DMS114 treated with DMSO at 0.1 percent for 48 hours (cell line): ENCODE measurements around the gene DMD.
"Not testable (repeated sequence)": the region's sequence is repeated elsewhere in the genome, so short reads cannot be mapped to it uniquely, and the experiment has no call there.

Source experiments
- DNase-seq: peaks from one replicate; lab custom pipeline; 2025; ENCODE audit not compliant: unreplicated experiment; lab: John Stamatoyannopoulos, UW

Gene DMD

DNA sequence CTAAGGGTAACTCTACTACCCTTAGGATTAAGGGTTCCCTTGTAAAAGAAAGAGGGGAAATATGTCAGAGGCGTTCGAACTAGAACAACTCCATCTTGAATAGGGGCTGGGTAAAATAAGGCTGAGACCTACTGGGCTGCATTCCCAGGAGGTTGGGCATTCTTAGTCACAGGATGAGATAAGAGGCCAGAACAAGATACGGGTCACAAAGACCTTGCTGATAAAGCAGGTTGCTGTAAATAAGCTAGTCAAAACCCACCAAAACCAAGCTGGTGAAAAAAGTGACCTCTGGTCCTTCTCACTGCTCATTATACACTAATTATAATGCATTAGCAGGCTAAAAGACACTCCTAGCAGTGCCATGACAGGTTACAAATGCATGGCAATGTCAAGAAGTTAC, 922.0 kb downstream of the DMD start:
- no peak for DNase-seq

DNA sequence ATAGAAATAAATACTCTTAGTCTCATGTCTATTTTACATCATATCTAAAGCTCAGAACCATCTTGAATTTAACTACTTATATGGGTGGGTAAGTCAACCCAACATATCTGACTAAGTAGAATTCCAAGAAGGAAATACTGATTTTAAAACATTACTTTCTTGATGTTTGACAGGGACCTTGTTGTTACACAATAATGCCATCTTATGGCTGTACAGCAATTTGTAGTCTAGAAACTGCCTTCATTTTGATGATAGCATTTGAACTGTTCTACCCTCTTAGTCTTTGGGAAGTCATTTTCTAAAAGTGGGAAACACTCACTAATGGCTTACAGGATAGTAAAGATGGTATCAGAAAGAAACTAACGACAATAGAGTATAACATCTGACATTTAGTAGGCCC, 929.5 kb downstream of the DMD start:
- no peak for DNase-seq

DNA sequence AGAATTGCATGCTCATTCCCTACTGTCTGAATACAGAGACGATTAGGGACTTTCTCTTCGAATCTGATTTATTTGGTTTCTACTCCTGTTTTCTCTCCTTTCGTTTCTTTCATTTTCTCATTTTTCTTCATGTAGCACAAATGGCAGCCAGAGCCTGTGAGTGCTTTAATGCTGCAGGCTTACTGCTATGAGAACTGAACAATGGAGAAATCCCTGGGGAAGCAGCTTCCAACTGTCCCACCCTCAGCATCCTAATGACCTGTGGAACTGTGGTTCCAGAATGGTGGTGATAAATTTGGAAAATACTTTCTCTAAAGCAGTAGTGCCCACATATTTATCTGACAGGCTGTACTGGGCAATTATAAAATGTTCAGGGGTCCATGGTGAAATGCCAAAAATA, 930.4 kb downstream of the DMD start:
- no peak for DNase-seq

DNA sequence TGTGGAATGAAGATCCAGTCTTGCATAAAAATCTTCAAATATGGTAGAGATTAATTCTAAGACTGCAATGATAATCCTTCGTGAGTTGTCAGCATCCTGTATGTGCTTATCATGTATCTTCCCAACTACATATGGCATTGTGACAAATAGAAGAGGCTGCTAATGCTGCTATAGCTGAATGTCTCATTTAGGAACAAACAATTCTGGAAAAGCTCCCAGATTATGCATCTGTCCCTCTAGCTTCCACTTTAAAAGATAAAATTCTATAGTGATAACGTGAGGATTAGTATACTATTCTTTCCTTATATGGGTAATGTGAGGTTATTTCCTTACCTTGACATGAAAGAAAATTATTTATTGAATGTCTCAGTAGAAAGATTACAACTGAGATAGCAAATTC, 930.9 kb downstream of the DMD start:
- DNase-seq, result no peak

DNA sequence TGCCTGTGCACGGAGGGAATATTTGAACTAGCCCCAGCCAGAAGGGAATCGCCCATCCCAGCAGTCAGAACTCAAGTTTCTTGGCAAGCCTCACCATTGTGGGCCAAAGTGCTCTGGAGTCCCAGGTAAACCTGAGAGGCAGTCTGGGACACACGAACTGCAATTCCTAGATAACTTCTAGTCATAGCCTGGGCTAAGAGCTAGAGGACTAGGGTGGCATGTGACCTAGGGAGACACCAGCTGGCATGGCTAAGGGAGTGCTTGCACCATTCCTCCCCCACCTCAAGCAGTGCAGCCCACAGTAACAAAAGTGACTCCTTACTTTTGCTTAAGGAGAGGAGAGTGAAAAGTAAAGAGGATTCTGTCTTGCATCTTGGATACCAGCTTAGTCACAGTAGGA, 935.2 kb downstream of the DMD start:
- no peak for DNase-seq

DNA sequence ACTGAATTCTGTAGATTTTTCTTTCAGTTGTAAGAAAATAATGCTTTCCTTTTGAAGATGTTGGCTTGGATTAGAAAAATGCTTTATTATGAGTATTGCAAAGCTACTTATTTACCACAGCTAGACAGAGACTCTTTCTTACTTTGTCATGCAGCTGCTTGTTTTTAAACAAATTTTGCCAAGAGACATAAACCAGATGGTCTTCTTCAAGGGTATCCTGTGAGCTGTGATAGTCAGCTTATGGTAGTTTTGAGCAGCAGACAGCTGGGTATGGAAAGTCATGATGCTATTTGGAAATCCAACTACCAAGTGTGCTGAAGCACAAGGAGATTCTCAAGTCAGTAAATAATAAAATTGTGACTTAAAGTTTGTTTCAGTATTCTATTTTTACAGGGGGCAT, 941.5 kb downstream of the DMD start:
- no peak for DNase-seq

DNA sequence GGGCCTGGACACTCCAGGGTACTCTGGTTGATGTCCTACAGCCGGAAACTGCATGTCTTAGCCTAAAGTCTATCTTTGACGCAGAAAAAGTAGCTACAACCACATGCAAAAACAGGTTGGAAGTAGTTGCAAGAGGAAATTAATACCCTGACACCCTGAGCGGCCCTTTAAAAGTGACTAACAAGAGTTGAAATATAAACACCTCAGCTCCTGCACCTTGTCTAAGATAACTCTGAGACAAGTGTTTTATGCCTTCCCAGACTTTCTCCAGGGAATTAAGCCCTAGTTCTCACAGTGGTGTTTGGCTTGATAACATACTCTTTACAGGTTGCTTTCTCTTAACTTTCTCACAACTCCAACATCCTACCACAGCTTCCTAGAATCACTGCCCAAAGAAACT, 943.1 kb downstream of the DMD start:
- DNase-seq, result no peak

DNA sequence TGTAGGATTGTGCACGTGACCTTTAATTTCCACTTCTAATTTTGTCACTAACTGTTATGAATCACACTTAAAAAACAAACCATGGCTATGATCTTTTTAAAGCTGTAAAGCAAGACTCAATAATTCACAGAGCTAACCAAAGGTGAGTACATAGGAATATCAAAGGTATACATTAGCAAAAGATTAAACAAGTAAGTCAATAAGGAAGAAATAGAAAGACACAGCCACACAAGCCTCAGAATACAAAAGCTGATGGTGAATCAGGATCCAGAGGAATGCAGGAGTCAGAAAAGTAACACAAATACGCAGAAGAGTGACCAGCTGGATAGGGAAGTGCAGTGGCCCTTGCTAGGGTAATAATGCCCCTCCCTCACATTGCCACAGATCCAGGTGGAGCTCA, 943.6 kb downstream of the DMD start:
- DNase-seq, result no peak

DNA sequence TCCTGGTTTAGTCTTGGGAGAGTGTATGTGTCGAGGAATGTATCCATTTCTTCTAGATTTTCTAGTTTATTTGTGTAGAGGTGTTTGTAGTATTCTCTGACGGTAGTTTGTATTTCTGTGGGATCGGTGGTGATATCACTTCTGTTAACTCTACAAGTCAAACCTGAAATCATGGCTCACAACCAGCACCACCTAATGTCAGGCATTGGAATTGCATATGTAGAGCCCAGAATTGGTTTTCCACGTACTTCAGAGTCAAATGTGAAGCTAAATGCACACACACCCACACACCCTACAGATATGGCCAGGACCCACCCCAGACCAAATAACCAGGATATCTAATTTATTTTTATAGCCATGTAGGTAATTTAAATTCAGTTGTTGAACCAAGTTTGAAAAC, 964.7 kb downstream of the DMD start:
- not testable (repeated sequence) for DNase-seq

DNA sequence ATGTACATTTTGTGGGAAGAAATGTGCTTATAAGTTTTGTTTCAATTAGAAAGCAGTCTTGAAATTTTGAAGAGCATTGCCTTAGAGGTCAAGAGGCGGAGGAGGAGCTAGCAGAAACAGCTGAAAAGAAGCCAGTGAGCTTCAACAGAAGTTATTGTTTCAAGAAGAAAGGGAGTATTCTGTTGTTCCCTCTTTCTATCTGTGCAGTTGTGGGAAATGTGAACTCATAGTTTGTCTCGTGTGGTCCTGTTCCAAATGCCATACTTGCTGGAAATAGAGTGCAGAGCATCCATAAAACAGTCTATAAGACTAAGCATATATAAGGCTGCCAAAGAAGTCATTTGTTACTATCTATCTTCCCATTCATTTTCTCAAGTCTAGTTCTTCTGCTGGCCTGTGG, 1015.7 kb downstream of the DMD start:
- no peak for DNase-seq

DNA sequence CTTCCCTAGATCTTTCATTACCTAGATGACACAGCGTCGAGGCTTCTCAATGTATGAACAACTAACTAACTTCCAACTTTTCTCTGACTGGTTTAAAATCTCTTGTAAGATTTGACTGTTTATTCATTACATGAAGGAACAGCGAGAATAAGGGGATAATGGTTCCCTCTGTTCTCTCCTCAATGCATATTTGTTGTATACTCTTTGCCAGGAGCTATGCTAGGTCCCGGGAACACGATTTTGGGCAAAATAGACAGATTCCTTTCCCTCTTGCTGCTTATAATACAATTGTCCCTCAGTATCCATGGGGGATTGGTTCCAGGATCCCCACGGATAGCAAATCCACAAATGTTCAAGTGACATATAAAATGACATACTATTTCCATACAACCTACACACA, 1020.0 kb downstream of the DMD start:
- DNase-seq, result no peak

DNA sequence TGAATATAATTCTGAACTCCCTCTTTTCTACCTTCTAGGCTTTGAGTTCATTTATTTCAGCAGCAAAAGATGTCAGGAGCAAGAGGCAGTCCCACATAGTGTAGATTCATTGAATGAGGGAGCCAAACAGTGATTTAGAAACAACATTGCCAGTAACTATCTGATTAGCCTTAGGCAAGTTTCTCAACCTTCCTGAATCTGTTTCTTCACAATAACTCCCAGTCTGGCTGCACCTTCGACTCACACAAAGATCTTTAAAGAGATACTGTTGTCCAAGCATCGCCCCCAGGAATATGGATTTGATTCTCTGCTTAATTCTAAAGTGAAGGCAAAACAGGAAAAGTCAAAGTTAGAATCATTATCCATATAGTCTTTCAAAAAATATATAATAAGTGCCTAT, 1026.2 kb downstream of the DMD start:
- no peak for DNase-seq

DNA sequence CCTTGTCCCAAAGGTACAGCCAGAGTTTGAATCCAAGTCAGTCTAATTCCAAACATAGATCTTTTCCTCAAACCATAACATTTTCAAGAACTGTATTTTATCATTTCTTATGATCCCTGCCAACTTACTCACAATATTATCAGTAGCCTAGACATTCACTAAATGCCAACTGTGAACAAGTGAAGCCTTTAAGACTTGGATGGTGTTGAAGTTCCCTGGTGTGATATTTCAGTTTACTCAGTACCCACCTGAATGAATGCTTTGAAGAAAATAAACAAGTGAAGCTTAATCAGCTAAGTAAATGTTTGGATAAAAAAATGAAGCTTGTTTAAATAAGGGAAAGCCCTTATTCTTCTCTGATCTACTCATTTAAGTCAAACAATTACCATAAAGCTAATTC, 1028.3 kb downstream of the DMD start:
- DNase-seq, result no peak

DNA sequence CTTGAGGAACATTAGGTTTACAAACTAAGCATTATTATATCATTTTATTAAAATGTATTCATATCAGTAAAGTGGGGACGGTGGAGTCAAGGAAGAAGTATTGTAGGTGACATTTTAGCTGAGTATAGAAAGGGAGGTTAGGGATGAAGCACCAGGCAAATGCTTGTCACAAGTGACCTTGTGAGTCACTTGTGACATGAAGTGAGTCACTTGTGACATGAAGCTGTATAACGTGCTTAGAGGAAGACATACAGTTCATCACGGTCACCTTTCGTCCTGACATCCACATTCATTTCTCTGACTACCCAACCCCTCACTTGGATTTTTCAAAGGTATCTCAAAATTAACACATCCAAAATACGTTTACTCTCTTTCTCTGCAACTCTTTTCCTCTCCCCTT, 1034.8 kb downstream of the DMD start:
- DNase-seq, result no peak

DNA sequence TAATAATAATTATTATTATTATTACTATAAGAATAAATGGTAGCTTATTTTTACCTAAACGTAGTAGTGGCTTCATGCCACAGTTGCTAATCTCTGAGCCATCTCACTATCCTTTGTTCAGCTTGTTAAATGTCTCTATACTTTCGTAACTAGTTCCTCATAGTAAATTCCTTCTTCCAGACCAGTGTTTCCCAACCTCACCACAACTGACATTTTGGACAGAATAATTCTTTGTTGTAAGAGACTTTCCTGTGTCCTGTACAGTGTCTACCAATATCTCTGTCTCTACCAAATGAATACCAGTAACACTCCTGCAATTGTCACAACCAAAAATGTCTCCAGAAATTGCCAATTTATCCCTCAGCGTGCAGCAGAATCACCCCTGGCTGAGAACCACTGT, 1040.9 kb downstream of the DMD start:
- no peak for DNase-seq

DNA sequence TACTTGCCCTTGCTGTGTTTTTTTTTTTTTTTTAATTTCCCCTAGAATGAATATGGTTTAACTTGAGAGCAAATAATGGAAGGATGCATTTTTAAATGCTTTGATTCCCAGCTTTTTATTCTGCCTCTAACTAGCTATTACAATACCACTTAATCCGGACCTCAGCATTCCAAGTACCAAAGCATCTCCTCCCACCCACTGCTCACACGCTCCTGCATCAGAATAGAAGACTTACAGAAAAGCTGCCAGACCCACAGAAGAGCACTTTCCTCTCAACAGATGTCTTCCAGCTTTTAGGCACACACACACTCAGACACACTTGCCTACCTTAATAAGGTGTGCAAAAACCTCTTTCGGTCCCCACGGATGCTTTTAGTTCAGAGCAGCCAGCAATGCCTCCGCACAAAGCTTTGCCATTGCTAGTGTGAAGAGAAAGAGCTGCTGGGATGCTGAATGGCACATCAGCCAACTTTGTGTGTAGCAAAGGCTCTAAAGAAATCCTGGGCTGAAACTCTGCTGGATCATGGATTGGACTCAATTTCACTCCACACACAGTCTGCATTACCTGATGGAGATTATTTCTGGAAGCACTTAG, 1056.2 kb downstream of the DMD start:
- no peak for DNase-seq

DNA sequence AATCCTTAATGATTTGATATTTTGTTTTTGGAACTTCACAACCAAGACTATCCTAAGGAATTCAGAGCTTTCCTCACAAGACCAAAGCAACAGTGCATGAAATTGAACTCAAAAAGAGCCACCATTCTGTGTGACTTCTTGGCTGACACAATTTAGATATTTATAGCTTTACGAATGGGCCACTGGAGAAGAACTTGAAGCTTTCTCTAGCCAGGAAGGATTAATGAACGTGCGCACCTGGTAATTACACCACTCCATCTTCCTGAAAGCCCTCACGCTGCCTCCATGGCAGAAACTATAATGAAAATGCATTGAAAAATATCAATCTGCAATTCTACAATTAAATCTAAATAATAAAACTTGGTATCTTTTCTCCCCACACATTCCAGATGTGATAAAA, 1057.8 kb downstream of the DMD start:
- no peak for DNase-seq

DNA sequence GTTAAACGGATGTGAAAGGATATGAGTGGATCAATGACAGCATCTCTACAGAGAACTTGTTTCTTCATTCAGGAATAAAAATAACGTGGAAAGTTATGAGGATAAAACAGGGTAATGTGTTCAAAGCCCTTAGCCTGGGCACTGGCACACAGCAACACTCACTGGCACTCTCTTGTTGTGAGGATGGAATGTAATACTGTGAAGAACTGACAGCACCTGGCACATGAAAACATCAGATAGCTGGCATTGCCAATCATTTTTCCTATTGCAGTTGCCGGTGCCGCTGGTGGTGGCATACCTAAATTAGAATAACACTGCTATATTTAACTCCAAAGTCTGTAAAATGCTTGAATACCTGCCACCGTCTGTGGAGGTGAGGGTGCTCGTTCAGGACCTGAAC, 1061.2 kb downstream of the DMD start:
- no peak for DNase-seq

DNA sequence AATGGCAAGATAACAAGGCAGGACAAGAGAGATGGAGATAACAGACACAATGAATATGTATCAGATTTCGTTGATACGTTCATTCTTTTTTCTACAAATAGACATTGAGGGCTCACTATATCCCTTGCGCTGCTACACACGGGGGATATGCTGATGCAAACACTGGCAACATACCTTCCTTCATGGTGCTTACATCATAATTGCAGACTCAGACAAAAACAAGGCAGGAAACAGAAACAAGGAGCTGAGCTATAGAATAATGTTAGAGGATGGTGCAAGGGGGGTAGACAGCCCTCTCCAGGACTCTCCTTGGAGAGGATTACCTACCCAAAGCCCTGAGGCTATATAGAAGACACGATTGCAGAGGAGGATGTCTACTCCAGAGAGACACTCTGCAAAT, 1069.5 kb downstream of the DMD start:
- no peak for DNase-seq

DNA sequence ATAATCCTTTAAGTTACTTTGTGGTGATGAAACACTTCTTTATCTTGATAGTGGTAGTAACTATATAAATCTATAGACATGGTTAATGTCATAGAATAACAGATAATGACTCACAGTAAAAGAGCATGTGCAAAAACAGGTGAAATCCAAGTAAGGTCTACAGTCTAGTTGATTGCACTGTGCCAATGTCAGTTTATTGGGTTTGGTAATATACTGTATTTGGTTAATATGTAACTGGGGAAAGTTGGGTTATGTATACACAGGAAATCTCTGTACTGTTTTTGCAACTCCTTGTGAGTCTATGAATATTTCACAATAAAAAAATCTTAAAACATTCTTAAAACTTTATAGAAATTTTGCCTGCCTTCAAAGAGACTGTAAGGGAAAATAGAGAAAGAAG, 1071.9 kb downstream of the DMD start:
- no peak for DNase-seq

DNA sequence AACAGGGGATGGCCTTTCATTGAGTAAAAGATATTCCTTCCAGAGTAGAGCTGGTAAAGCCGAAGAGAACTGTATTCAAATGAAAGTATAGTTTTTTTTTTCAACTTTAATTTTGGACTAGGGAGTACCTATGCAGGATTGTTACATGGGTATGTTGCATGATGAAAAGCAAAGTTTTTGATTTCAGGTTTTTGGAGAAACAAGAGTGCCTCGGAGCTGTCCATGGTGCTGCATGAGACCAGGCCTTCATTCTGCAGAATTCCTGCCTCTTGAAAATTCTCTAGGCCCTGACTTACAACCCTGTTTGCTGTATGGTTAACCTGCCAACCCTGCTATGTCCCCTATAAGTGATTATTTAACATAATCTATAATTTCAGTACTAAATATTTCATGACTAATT, 1073.8 kb downstream of the DMD start:
- DNase-seq, result no peak

DNA sequence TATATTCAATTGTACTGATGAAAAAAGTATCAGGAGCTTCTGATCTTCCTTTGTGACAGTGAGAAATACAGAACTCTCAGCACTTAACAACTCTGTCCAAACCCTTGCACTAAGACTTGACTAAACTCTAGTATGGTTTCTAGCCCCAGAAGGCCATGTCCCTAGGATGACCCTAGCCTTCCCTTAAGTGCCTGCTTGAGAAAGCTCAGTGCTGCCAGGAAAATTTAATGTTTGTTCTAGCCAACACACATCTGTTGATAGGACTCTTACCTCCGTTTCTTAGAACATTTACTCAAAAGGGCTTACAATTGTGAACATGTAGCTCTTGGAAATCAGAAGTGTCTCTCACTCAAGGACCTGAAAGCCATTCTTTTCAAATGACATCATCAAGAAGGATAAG, 1084.4 kb downstream of the DMD start:
- DNase-seq, result no peak

DNA sequence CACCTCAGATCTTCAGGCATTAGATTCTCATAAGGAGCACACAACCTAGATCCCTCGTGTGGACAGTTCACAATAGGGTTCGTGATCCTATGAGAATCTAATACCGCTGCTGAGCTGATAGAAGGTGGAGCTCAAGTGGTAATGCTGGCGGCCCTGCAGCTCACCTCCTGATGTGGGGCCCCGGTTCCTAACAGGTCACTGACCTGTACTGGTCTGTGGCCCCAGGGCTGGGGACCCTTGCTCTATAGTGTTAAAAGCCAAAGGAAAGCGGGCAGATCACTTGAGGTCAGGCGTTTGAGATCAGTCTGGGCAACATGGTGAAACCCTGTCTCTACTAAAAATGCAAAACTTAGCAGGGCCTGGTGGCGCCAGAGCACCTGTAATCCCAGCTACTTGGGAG, 1092.5 kb downstream of the DMD start:
- DNase-seq, result no peak

DNA sequence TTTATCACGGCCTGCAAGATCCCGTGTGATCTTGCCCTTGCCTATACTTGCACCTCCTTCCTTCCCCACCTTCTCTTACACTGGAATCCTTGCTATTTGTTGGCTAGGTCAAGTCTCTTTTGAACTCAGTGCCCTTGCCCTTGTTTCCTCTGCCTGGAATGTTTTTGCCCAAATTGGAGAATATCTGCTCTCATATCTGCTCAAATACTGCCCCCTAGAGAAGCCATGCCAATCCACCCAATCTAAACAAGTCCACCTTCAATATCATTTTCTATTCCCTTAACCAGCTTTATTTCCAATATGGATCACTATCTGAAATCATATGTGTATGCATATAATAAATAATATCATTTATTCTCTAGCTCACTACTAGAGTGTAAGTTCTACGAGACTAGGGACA, 1095.3 kb downstream of the DMD start:
- DNase-seq, result no peak
